GM12878 (cell line): Measurements from ENCODE around the gene IL32. TPM values are rescaled to one million over a fixed set of nuclear protein-coding genes. Genes with fewer than 3 reads are reported as not detected.

Experiments
- ATAC-seq: fragments of 200-7000 bp; cut with Tn5 transposase; 3 replicates; pipeline ENCODE4 v1.9.1; 2020; ENCODE audit warnings: mild to moderate bottlenecking, moderate library complexity
- BruUV-seq: library from RNA; stranded (reverse); fragments of 400-500 nt; replicated peaks from 2 replicates; lab custom pipeline; 2021; lab: Mats Ljungman, UMichigan
- CTCF ChIA-PET: fragments of 300-600 bp; sonication (Branson Sonifier 250); formaldehyde crosslinking; extraction: SDS; loops from one replicate; lab custom pipeline; 2021; ENCODE audit warnings: inconsistent platforms; lab: Yijun Ruan, JAX
- POLR2A ChIA-PET: fragments of 350-600 bp; formaldehyde crosslinking; extraction: SDS; loops from one replicate; lab custom pipeline; 2021; ENCODE audit warnings: inconsistent platforms; lab: Charles Lee
- RAD21 ChIA-PET: fragments of 300-600 bp; sonication (Branson Sonifier 250); formaldehyde crosslinking; loops from one replicate; lab custom pipeline; 2023; ENCODE audit warnings: antibody characterized with exemption; ENCODE audit not compliant: unreplicated experiment; lab: Charles Lee
- SMC1A ChIA-PET: fragments of 300-600 bp; sonication (Branson Sonifier 250); formaldehyde crosslinking; loops from one replicate; lab custom pipeline; 2023; ENCODE audit not compliant: unreplicated experiment, uncharacterized antibody; lab: Charles Lee
- DNase-seq: peaks from one replicate; pipeline ENCODE4 v3.0.0-alpha.2; 2011; ENCODE audit warnings: low read depth, low spot score
- FAIRE-seq: peaks from 3 replicates; lab custom pipeline; 2011; peaks lifted over from hg19 to GRCh38; lab: Jason Lieb, UNC
- H2AFZ ChIP-seq: 2 replicates; pipeline ENCODE4 v1.6.0; 2011; ENCODE audit warnings: low read depth, low read length, control low read depth; ENCODE audit not compliant: control insufficient read depth
- H3K27ac ChIP-seq: 2 replicates; pipeline ENCODE4 v1.5.1; 2011; ENCODE audit warnings: control low read depth; ENCODE audit not compliant: control insufficient read depth, insufficient read depth
- H3K27me3 ChIP-seq, 2 experiments: replicated peaks in 1 of 2; 2 replicates each; pipeline versions ENCODE4 v1.6.0 to v1.6.1; 2011; ENCODE audit warnings: low read length in 1 of 2; ENCODE audit not compliant: control insufficient read depth in 2 of 2, insufficient read depth in 2 of 2
- H3K36me3 ChIP-seq, 2 experiments: 2 replicates each; pipeline ENCODE4 v1.5.1; 2011; ENCODE audit warnings: low read length in 1 of 2; ENCODE audit not compliant: control insufficient read depth in 2 of 2, insufficient read depth in 2 of 2
- H3K4me1 ChIP-seq: 2 replicates; pipeline ENCODE4 v1.6.1; 2011; ENCODE audit warnings: mild to moderate bottlenecking, low read length, moderate library complexity, mixed read lengths; ENCODE audit not compliant: control insufficient read depth, insufficient read depth
- H3K4me2 ChIP-seq: 2 replicates; pipeline ENCODE4 v1.6.0; 2011; ENCODE audit warnings: control low read depth; ENCODE audit not compliant: control insufficient read depth, insufficient read depth
- H3K4me3 ChIP-seq: fragments of 200-600 bp; sonication (generic); 2 replicates; pipeline ENCODE4 v1.5.1; 2016
- H3K79me2 ChIP-seq: 2 replicates; pipeline ENCODE4 v1.6.0; 2011; ENCODE audit warnings: low read length; ENCODE audit not compliant: control insufficient read depth, insufficient read depth
- H3K9ac ChIP-seq: 2 replicates; pipeline ENCODE4 v1.8.0; 2011; ENCODE audit warnings: low read length, control low read depth, mixed read lengths; ENCODE audit not compliant: control insufficient read depth, insufficient read depth
- H3K9me3 ChIP-seq: replicated peaks from 3 replicates; pipeline ENCODE4 v1.5.1; 2011; ENCODE audit warnings: mild to moderate bottlenecking, low read length; ENCODE audit not compliant: control insufficient read depth, insufficient read depth
- H4K20me1 ChIP-seq: 2 replicates; pipeline ENCODE4 v1.6.0; 2011; ENCODE audit not compliant: control insufficient read depth, insufficient read depth
- EED ChIP-seq: sonication (generic); IDR thresholded peaks from 2 replicates; pipeline ENCODE4 v1.6.1; 2016; ENCODE audit warnings: antibody characterized with exemption, low read depth
- MEF2B ChIP-seq: fragments of 450-650 bp; IDR thresholded peaks from 2 replicates; pipeline ENCODE4 v1.6.1; 2018; ENCODE audit warnings: mild to moderate bottlenecking, moderate library complexity; ENCODE audit not compliant: partially characterized antibody, poor library complexity, severe bottlenecking
- ZNF217 ChIP-seq: fragments of 450-650 bp; IDR thresholded peaks from 2 replicates; pipeline ENCODE4 v1.6.1; 2017; ENCODE audit warnings: antibody characterized with exemption, mild to moderate bottlenecking
- ZSCAN29 ChIP-seq: fragments of 450-650 bp; IDR thresholded peaks from 2 replicates; pipeline ENCODE4 v1.6.1; 2017; ENCODE audit warnings: mild to moderate bottlenecking, moderate library complexity
- WGBS: methylation state at CpG from one replicate; pipeline ENCODE4 v1.1.6; 2016; ENCODE audit warnings: low lambda C conversion rate; ENCODE audit not compliant: insufficient replicate concordance, insufficient coverage; ENCODE audit errors: missing lambda C conversion rate; 5-methylcytosine and 5-hydroxymethylcytosine counted together
- in situ Hi-C: fragments of 300-500 bp; cut with MboI; formaldehyde crosslinking; loops from 9 replicates; pipeline ENCODE4 v1.14.3; 2018; ENCODE audit warnings: mixed read lengths
- intact Hi-C: fragments of 100-400 bp; cut with micrococcal nuclease; formaldehyde crosslinking; loops from one replicate; pipeline ENCODE4 v1.14.2; 2022; ENCODE audit not compliant: unreplicated experiment
- polyA plus RNA-seq, 11 experiments: library from polyadenylated mRNA; depleted of rRNA in 4 of 11; unstranded in 6 of 11; stranded (reverse) in 5 of 11; fragments of >200 nt; fragmentation: Nextera tagmentation in 4 of 11; fragmentation: Illumina TruSeq in 1 of 11; extraction: Ambion mirVana in 4 of 11; extraction: Trizol in 1 of 11; gene quantifications; 1 replicate in 1 of 11; 2 replicates in 10 of 11; pipeline versions ENCODE4 v1.2.1 to v1.2.3, GENCODE V29; 2011 to 2016; ENCODE audit warnings: inconsistent platforms in 2 of 11, missing spikeins in 2 of 11, low read depth in 1 of 11
- total RNA-seq, 4 experiments: library from RNA; depleted of rRNA in 3 of 4; stranded (reverse); fragments of >200 nt in 3 of 4; fragmentation: Illumina TruSeq in 1 of 4; extraction: Trizol in 1 of 4; gene quantifications; 2 replicates each; pipeline versions ENCODE4 v1.2.1 to v1.2.3, GENCODE V29; 2013 to 2021
- TF ChIP-seq, protein P1 (sequence below): fragments of 450-650 bp; IDR thresholded peaks from 2 replicates; pipeline ENCODE4 v1.6.1; 2014; ENCODE audit warnings: mild to moderate bottlenecking

IL32 gene
- total and polyA plus RNA-seq, 10 of the 15 experiments (the other 5 are each of a cell fraction or from before 2014, with no cell fraction given): 27.0 to 122 (median 55.8) TPM

DNA sequence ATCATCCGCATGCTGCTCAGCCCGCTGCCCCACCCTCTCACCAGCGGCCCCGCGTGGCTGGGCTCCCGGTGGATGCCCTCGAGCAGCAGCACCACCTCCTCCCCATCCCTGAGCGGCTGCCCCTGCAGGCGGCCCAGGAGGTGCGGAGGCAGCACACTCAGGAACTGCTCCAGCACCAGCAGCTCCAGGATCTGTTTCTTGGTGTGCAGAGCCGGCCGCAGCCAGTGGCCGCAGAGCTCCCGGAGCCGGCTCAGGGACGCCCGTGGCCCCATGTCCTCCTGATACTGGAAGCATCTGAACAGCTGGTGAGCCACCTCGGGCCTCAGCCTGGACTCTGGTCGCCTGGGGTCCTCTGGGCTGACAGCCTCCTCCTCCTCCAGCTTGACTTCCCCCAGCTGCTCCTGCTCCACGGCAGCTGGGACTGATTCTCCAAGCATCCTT is 27.1 kb downstream of the IL32 start:
- FAIRE-seq: no peak

More for the DNA sequence above, 27.1 kb downstream of the IL32 start:
- in situ Hi-C loops: no loop called here
- Histone ChIP-seq H3K36me3 (no peaks in the 10 kb centered on the region), H3K27ac (no peak overlapping the region), H3K27me3 (no peaks in the 10 kb centered on the region), H3K9me3 (no peaks in the 10 kb centered on the region), H3K4me3 (no peak overlapping the region), H4K20me1 (no peaks in the 10 kb centered on the region), H3K4me2 (no peak overlapping the region), H3K79me2 (no peaks in the 10 kb centered on the region), H3K4me1 (peaks cover 6% of the 10 kb centered on the region; the same call in 1 of the 2 replicates), H3K9ac (no peak overlapping the region), H2AFZ (no peak overlapping the region)
- CTCF ChIA-PET: interaction anchor here (1.1 to 21.2 kb wide), 5 partner anchors 15 to 36 kb away, joined by 3 to 396 read pairs (median 11); no protein-coding TSS in a partner anchor
- BruUV-seq: no TSS peak
- RAD21 ChIA-PET: no interaction called here
- POLR2A ChIA-PET: no interaction called here
- WGBS: 68% methylated on average over 20 of the region's 20 CpGs
- SMC1A ChIA-PET: interaction anchor here (2.7 kb wide), 1 partner anchor 36 kb away, joined by 22 read pairs; no protein-coding TSS in a partner anchor
- ATAC-seq (no peak), DNase-seq (no peak)
- TF ChIP-seq, protein P1, sequence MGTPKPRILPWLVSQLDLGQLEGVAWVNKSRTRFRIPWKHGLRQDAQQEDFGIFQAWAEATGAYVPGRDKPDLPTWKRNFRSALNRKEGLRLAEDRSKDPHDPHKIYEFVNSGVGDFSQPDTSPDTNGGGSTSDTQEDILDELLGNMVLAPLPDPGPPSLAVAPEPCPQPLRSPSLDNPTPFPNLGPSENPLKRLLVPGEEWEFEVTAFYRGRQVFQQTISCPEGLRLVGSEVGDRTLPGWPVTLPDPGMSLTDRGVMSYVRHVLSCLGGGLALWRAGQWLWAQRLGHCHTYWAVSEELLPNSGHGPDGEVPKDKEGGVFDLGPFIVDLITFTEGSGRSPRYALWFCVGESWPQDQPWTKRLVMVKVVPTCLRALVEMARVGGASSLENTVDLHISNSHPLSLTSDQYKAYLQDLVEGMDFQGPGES: no peak
- no peak for TF ChIP-seq ZSCAN29
- TF ChIP-seq MEF2B: no peak
- no peak for TF ChIP-seq EED
- TF ChIP-seq ZNF217: no peak
- intact Hi-C loops: no loop called here
